ENCODE data around the gene ACSM2B. TPM values are rescaled to one million over a fixed set of nuclear protein-coding genes. Genes with fewer than 3 reads are reported as not detected.

The ACSM2B gene
- total and polyA plus RNA-seq, 2 donors (not counting 3 experiments of a cell fraction or from before 2014, with no cell fraction given) = 0.07 TPM; not detected in 1

DNA sequence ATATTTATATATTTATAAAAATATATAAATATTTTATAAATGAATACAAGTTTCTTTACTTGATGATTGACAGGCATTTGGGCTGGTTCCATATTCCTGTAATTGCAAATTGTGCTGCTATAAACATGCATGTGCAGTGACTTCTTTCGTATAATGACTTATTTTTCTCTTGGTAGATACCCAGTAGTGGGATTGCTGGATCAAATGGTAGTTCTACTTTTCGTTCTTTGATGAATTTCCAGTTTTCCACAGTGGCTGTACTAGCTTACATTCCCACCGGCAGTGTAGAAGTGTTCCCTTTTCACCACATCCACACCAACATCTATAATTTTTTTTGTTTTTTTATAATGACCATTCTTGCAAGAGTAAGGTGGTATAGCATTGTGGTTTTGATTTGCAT, 7.8 kb downstream of the ACSM2B start:
- H3K9ac ChIP-seq (replicated peaks; ENCODE audit: extremely low read depth, insufficient read depth, low read length) = no peak overlapping the region
- dilution Hi-C loops (cut with MboI; ENCODE audit: extremely low pct_ligation_motif_present, low sequenced_read_pairs) = no loop called here
- no peaks in the 10 kb centered on the region for H3K27me3 ChIP-seq (ENCODE audit: control insufficient read depth in 2 of 2, insufficient read depth in 2 of 2, low read length in 2 of 2)
- CTCF ChIA-PET = no interaction called here
- no peaks in the 10 kb centered on the region for H3K79me2 ChIP-seq (ENCODE audit: control insufficient read depth, insufficient read depth, low read length)
- H2AFZ ChIP-seq (ENCODE audit: low read depth, low read length) = no peak overlapping the region
- H3K4me2 ChIP-seq (ENCODE audit: insufficient read depth, low read length) = no peak overlapping the region
- no TSS peak for BruUV-seq (replicated peaks)
- no peaks in the 10 kb centered on the region for H3K4me1 ChIP-seq (ENCODE audit: control insufficient read depth, extremely low read depth, insufficient read depth, low read length)
- H4K20me1 ChIP-seq (replicated peaks; ENCODE audit: control insufficient read depth, extremely low read depth, insufficient read depth, low read length) = no peaks in the 10 kb centered on the region
- no peak for DNase-seq (ENCODE audit: low read depth, low spot score)
- H3K9me1 ChIP-seq (replicated peaks; ENCODE audit: control insufficient read depth, extremely low read depth, insufficient read depth, low read length) = no peaks in the 10 kb centered on the region
- H3K9me3 ChIP-seq (replicated peaks; ENCODE audit: control insufficient read depth, insufficient read depth, low read length) = no peaks in the 10 kb centered on the region
- H3K4me3 ChIP-seq (replicated peaks in 1 of 3; ENCODE audit: insufficient read depth in 1 of 3, low read depth in 1 of 3, low read length in 3 of 3) = no peak overlapping the region
- intact Hi-C loops (cut with micrococcal nuclease) = no loop called here
- H3K36me3 ChIP-seq (ENCODE audit: control insufficient read depth in 2 of 2, extremely low read depth in 1 of 2, insufficient read depth in 2 of 2, low read length in 2 of 2) = no peaks in the 10 kb centered on the region
- H3K27ac ChIP-seq (ENCODE audit: insufficient read depth, low read depth, low read length) = no peak overlapping the region
- POLR2A ChIA-PET = no interaction called here
- TF ChIP-seq, protein P1, sequence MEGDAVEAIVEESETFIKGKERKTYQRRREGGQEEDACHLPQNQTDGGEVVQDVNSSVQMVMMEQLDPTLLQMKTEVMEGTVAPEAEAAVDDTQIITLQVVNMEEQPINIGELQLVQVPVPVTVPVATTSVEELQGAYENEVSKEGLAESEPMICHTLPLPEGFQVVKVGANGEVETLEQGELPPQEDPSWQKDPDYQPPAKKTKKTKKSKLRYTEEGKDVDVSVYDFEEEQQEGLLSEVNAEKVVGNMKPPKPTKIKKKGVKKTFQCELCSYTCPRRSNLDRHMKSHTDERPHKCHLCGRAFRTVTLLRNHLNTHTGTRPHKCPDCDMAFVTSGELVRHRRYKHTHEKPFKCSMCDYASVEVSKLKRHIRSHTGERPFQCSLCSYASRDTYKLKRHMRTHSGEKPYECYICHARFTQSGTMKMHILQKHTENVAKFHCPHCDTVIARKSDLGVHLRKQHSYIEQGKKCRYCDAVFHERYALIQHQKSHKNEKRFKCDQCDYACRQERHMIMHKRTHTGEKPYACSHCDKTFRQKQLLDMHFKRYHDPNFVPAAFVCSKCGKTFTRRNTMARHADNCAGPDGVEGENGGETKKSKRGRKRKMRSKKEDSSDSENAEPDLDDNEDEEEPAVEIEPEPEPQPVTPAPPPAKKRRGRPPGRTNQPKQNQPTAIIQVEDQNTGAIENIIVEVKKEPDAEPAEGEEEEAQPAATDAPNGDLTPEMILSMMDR (IDR thresholded peaks at IDR 0.05; ENCODE audit: extremely low read depth in 1 of 2, insufficient read depth in 1 of 2, low read depth in 1 of 2, low read length in 2 of 2) = no peak
- no peak for TF ChIP-seq MYC (IDR thresholded peaks at IDR 0.05; ENCODE audit: low read depth, low read length)
- no peak for TF ChIP-seq POLR2AphosphoS5 (IDR thresholded peaks at IDR 0.05; ENCODE audit: insufficient read depth, low read depth, low read length)
- no peak for TF ChIP-seq POLR2A (IDR thresholded peaks at IDR 0.05; ENCODE audit: low read depth, low read length)
- no peak for TF ChIP-seq EZH2 (IDR thresholded peaks at IDR 0.05; ENCODE audit: borderline replicate concordance, low read depth, low read length, severe bottlenecking)
- no peak for TF ChIP-seq GATA2 (IDR thresholded peaks at IDR 0.05; ENCODE audit: insufficient read depth, insufficient read length, low read depth, low read length)
- FAIRE-seq = no peak

DNA sequence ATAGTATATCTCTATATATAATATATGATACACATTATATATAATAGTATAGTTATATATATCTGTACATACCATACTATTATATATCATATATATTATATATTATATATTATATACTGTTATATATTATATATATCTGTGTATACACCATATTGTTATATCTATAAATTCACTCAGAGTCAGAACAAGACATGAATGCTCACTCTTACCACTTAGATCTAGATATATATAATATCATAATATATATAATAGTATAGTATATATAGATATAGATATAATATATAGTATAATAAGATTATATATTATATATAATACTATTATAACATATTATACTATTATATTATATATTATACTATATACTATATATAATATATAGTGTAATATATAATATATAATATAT, 9.3 kb downstream of the ACSM2B start:
- H3K4me2 ChIP-seq (ENCODE audit: insufficient read depth, low read length) = no peak overlapping the region
- no peak for TF ChIP-seq MYC (IDR thresholded peaks at IDR 0.05; ENCODE audit: low read depth, low read length)
- TF ChIP-seq JUN (IDR thresholded peaks at IDR 0.05; ENCODE audit: borderline replicate concordance, insufficient read depth, insufficient read length, low read depth) = no peak
- TF ChIP-seq POLR2AphosphoS5 (IDR thresholded peaks at IDR 0.05; ENCODE audit: insufficient read depth, low read depth, low read length) = no peak
- TF ChIP-seq FOS (IDR thresholded peaks at IDR 0.05; ENCODE audit: borderline replicate concordance, insufficient read depth, low read length) = no peak
- no peak for TF ChIP-seq GATA2 (IDR thresholded peaks at IDR 0.05; ENCODE audit: insufficient read depth, insufficient read length, low read depth, low read length)
- no peak for TF ChIP-seq EZH2 (IDR thresholded peaks at IDR 0.05; ENCODE audit: borderline replicate concordance, low read depth, low read length, severe bottlenecking)
- no peak for TF ChIP-seq POLR2A (IDR thresholded peaks at IDR 0.05; ENCODE audit: low read depth, low read length)
- TF ChIP-seq, protein P2, sequence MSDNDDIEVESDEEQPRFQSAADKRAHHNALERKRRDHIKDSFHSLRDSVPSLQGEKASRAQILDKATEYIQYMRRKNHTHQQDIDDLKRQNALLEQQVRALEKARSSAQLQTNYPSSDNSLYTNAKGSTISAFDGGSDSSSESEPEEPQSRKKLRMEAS (IDR thresholded peaks at IDR 0.05; ENCODE audit: insufficient read depth, insufficient read length) = no peak
- TF ChIP-seq, protein P1 (IDR thresholded peaks at IDR 0.05; ENCODE audit: extremely low read depth in 1 of 2, insufficient read depth in 1 of 2, low read depth in 1 of 2, low read length in 2 of 2) = no peak
- H3K79me2 ChIP-seq (ENCODE audit: control insufficient read depth, insufficient read depth, low read length) = no peaks in the 10 kb centered on the region
- no peaks in the 10 kb centered on the region for H3K27me3 ChIP-seq (ENCODE audit: control insufficient read depth in 2 of 2, insufficient read depth in 2 of 2, low read length in 2 of 2)
- no peaks in the 10 kb centered on the region for H3K9me3 ChIP-seq (replicated peaks; ENCODE audit: control insufficient read depth, insufficient read depth, low read length)
- ChIA-PET CTCF (no interaction called here), POLR2A (no interaction called here)
- H3K9ac ChIP-seq (replicated peaks; ENCODE audit: extremely low read depth, insufficient read depth, low read length) = no peak overlapping the region
- H2AFZ ChIP-seq (ENCODE audit: low read depth, low read length) = no peak overlapping the region
- no peaks in the 10 kb centered on the region for H3K36me3 ChIP-seq (ENCODE audit: control insufficient read depth in 2 of 2, extremely low read depth in 1 of 2, insufficient read depth in 2 of 2, low read length in 2 of 2)
- intact Hi-C loops (cut with micrococcal nuclease) = no loop called here
- H4K20me1 ChIP-seq (replicated peaks; ENCODE audit: control insufficient read depth, extremely low read depth, insufficient read depth, low read length) = no peaks in the 10 kb centered on the region
- dilution Hi-C loops (cut with MboI; ENCODE audit: extremely low pct_ligation_motif_present, low sequenced_read_pairs) = no loop called here
- no peaks in the 10 kb centered on the region for H3K9me1 ChIP-seq (replicated peaks; ENCODE audit: control insufficient read depth, extremely low read depth, insufficient read depth, low read length)
- no peak overlapping the region for H3K4me3 ChIP-seq (replicated peaks in 1 of 3; ENCODE audit: insufficient read depth in 1 of 3, low read depth in 1 of 3, low read length in 3 of 3)
- no peaks in the 10 kb centered on the region for H3K4me1 ChIP-seq (ENCODE audit: control insufficient read depth, extremely low read depth, insufficient read depth, low read length)
- DNase-seq (ENCODE audit: low read depth, low spot score) (no peak), FAIRE-seq (no peak)
- no peak overlapping the region for H3K27ac ChIP-seq (ENCODE audit: insufficient read depth, low read depth, low read length)
- no TSS peak for BruUV-seq (replicated peaks)
